22Rv1 (cell line): ENCODE measurements around the gene USP28.

Experiments used
- ZFX ChIP-seq: fragments of 450-650 bp; IDR thresholded peaks from 2 replicates; pipeline ENCODE4 v1.6.1; 2017; ENCODE audit warnings: antibody characterized with exemption, borderline replicate concordance
- TF ChIP-seq, protein P1 (sequence below): fragments of 450-650 bp; IDR thresholded peaks from 2 replicates; pipeline ENCODE4 v1.5.1; 2017; ENCODE audit warnings: mild to moderate bottlenecking

GRCh38 chr11:113894421-113894996 lies 19.1 kb upstream of the USP28 start:
- TF ChIP-seq, protein P1, sequence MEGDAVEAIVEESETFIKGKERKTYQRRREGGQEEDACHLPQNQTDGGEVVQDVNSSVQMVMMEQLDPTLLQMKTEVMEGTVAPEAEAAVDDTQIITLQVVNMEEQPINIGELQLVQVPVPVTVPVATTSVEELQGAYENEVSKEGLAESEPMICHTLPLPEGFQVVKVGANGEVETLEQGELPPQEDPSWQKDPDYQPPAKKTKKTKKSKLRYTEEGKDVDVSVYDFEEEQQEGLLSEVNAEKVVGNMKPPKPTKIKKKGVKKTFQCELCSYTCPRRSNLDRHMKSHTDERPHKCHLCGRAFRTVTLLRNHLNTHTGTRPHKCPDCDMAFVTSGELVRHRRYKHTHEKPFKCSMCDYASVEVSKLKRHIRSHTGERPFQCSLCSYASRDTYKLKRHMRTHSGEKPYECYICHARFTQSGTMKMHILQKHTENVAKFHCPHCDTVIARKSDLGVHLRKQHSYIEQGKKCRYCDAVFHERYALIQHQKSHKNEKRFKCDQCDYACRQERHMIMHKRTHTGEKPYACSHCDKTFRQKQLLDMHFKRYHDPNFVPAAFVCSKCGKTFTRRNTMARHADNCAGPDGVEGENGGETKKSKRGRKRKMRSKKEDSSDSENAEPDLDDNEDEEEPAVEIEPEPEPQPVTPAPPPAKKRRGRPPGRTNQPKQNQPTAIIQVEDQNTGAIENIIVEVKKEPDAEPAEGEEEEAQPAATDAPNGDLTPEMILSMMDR = no peak
- TF ChIP-seq ZFX = no peak
